ENCODE data around the gene PLIN5.

DNA sequence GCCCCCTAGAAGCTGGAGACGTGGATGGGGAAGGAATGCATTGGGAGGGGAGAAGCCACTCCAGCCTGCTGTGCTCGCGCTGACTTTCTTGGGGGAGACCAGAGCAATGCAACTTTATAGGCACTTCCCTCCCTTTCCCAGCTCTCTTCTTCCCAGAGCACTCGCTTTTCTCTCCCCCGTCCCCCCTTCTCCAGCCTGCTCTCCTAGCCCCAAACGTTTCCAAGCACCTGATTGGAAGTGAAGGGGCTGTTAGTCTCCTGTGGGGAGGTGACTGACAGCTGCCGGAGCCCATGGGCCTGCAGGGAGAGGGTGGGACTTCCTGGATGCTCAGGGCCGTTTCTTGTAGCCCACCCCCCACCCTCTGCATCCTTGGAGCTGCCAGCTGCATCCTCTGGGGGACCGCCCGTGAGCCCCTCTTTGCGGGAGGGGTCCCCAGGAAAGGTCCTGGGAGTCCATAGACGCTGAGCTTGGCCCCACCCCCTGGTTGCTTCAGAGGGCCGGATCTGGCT lies 60.5 kb downstream of the PLIN5 start:
- TF ChIP-seq, protein P1, sequence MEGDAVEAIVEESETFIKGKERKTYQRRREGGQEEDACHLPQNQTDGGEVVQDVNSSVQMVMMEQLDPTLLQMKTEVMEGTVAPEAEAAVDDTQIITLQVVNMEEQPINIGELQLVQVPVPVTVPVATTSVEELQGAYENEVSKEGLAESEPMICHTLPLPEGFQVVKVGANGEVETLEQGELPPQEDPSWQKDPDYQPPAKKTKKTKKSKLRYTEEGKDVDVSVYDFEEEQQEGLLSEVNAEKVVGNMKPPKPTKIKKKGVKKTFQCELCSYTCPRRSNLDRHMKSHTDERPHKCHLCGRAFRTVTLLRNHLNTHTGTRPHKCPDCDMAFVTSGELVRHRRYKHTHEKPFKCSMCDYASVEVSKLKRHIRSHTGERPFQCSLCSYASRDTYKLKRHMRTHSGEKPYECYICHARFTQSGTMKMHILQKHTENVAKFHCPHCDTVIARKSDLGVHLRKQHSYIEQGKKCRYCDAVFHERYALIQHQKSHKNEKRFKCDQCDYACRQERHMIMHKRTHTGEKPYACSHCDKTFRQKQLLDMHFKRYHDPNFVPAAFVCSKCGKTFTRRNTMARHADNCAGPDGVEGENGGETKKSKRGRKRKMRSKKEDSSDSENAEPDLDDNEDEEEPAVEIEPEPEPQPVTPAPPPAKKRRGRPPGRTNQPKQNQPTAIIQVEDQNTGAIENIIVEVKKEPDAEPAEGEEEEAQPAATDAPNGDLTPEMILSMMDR (IDR thresholded peaks at IDR 0.05; ENCODE audit: low read length) = no peak
- TF ChIP-seq EZH2 (optimal IDR thresholded peaks at IDR 0.05; ENCODE audit: low read depth, low read length) = no peak
